ENCODE measurements around the gene TRIO. TPM values are rescaled to one million over a fixed set of nuclear protein-coding genes. Genes with fewer than 3 reads are reported as not detected.
A peak's percentile ranks its signal among the peaks of the same experiment; 100 is the strongest.

TRIO gene
- total and polyA plus RNA-seq, 2 donors = 35.8 to 233 TPM

DNA sequence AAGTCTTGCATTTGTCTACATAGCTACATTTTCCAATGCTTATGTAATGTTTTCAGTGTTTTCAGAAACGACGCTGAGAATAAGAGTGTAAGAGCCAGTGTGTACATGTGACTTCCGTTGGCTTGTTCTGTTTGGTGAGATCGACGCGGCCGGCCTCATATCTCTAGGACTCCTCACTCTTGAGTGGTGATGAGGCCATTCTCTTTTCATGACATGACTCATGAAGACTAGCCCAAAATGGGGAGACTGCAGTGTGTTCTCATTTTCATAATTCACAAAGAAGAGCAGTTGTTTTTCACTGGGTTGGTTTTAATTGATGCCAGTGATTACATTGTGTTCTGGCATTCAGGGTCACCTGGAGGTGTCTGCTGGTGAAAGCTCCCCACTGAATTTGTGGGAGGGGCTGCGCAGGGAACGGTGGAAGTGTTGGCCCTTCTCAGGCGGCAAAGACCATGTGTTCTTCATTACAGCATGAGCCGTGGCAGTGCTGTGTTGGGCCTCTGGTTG lies 306.9 kb downstream of the TRIO start:
- Histone ChIP-seq H3K4me3 (ENCODE audit: low read depth, low read length) (no peak overlapping the region), H3K36me3 (ENCODE audit: insufficient read depth) (no peaks in the 10 kb centered on the region), H3K27ac (ENCODE audit: low read depth) (no peak overlapping the region), H3K4me1 (ENCODE audit: insufficient read depth) (no peaks in the 10 kb centered on the region)
- WGBS = 53% methylated on average over 11 of the region's 11 CpGs
- no peak for DNase-seq (ENCODE audit: extremely low spot score)

DNA sequence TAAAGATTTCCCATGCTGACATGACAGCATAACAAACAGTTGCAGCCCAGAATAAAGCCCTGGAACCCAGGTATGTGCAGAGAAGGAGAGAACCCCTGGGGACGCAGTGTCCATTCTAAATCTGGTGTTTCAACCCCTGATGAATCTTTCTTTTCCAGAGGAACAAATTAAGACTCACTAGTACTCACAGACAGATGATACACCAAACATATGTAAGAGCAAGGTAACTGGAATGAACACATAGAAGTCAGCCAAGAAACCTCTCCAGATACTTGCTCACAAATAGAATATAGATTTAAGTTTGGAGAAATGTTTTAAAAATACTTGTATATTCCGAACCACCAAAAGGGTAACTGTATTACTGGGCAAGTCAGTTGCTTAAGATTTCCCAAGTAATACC lies 307.6 kb downstream of the TRIO start:
- Histone ChIP-seq H3K4me1 (ENCODE audit: insufficient read depth) (no peaks in the 10 kb centered on the region), H3K27ac (ENCODE audit: low read depth) (no peak overlapping the region), H3K36me3 (ENCODE audit: insufficient read depth) (no peaks in the 10 kb centered on the region), H3K4me3 (ENCODE audit: low read depth, low read length) (no peak overlapping the region)
- 93% methylated on average over 2 of the region's 2 CpGs for WGBS
- DNase-seq (ENCODE audit: extremely low spot score) = no peak

DNA sequence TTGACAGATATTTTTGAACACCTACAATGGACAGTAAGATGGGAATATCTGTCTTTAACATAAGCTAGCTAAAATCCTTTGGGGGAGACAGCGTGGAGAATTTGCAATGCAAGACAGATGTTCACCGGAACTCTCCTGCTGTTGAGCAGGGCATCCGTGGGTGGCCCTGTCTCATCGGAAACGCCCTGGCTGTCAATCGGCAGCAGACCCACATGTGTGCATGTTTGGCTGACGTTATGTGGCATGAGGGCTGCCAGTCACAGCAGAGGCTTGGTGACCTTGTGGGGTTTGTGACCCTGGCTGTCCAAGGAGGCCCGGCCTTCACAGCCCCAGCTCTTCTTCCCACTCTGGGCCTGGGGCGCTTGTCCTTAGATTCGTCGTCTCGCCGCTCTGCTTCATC lies 308.7 kb downstream of the TRIO start:
- 80% methylated on average over 13 of the region's 13 CpGs for WGBS
- DNase-seq (ENCODE audit: extremely low spot score) = no peak
- Histone ChIP-seq H3K27ac (ENCODE audit: low read depth) (no peak overlapping the region), H3K36me3 (ENCODE audit: insufficient read depth) (no peaks in the 10 kb centered on the region), H3K4me3 (ENCODE audit: low read depth, low read length) (no peak overlapping the region), H3K4me1 (ENCODE audit: insufficient read depth) (no peaks in the 10 kb centered on the region)

DNA sequence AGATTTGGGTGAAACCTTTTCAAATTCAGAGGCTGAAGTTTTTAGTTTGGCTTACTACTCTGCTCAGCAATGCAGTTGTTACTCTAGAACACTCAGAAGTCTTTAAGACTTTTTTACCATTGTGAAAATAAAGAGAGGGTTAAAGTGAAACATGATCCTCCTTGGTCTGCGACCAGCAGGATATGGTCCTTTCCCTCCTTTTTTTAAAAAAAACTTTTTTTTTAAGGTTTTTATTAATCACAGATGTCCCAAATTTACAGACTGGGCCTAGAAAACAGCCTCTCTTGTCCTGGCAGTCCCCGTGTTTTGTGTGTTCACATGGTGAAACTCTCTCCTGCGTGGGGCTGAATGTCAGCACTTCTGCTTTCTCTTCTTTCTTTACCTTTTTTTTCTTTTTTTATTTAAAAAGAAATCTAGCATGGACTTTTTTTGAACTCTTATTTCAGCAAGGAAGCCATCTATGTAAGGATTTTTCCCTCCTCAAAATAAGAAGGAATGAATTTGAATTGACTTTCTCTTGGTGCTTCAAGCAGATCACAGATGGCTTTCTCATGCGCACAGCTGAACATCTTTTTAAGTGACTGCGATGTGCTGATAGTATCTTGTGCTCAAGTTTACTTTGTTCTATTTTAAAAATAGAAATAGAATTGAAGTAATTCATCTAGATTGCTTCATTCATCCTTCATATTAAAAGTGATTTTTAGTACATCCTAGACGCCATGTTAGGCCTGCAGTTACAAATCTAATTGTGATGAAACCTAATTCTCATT lies 309.7 kb downstream of the TRIO start:
- no peak for DNase-seq (ENCODE audit: extremely low spot score)

DNA sequence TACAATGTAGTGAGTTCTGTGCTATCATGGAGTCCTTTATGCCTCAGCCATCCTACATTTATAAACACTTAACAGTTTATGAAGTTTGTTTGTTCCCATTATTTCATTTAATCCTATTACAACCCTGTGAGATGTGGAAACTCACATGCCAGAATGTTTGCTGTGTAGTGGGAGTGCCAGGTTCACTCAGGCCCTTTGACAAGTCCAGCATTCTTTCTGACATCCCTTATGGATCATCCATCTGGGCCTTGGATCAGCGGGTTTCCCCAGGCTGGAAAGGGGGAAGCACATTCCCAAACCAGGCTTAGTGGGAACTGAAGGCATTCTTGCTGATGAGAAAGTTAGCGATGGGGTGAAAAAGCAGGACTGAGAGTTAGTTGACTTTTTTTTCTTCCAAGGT lies 310.3 kb downstream of the TRIO start:
- Histone ChIP-seq H3K4me1 (ENCODE audit: insufficient read depth) (no peaks in the 10 kb centered on the region), H3K27ac (ENCODE audit: low read depth) (no peak overlapping the region), H3K36me3 (ENCODE audit: insufficient read depth) (no peaks in the 10 kb centered on the region), H3K4me3 (ENCODE audit: low read depth, low read length) (no peak overlapping the region)
- DNase-seq (ENCODE audit: extremely low spot score) = no peak
- 81% methylated on average over 2 of the region's 2 CpGs for WGBS

More for the DNA sequence above, 309.7 kb downstream of the TRIO start:
- Histone ChIP-seq H3K36me3 (ENCODE audit: insufficient read depth) (no peaks in the 10 kb centered on the region), H3K4me3 (ENCODE audit: low read depth, low read length) (no peak overlapping the region), H3K27ac (ENCODE audit: low read depth) (no peak overlapping the region), H3K4me1 (ENCODE audit: insufficient read depth) (no peaks in the 10 kb centered on the region)
- WGBS = 61% methylated on average over 6 of the region's 6 CpGs

- Histone ChIP-seq H3K4me1 (ENCODE audit: insufficient read depth) (no peaks in the 10 kb centered on the region), H3K36me3 (ENCODE audit: insufficient read depth) (peaks cover 2% of the 10 kb centered on the region), H3K4me3 (ENCODE audit: low read depth, low read length) (no peak overlapping the region), H3K27ac (ENCODE audit: low read depth) (no peak overlapping the region)
- no peak for DNase-seq (ENCODE audit: extremely low spot score)
- WGBS = 96% methylated on average over 26 of the region's 26 CpGs
Observed at GRCh38 chr5:14455814-14456321, 312.7 kb downstream of the TRIO start.

DNA sequence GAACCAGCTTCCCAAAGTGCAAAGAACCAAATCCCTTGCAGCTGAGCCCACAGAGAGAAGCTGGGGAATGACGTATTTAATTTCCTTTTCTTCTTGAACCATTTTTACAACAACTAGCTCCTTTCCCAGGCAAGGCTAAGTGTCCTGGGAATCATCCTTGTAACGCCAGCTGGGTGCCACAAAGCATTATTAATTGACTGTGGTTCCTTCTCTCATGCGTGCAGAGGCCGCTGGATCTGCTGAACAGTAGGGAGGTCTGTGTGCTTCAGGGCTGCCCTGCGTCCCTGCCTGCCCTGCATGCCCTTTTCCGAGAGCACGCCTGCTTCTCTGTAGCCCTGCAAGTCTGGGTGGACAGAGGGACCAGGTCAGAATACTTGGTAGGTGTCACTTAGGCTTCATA lies 314.3 kb downstream of the TRIO start:
- DNase-seq (ENCODE audit: extremely low spot score) = no peak
- Histone ChIP-seq H3K4me1 (ENCODE audit: insufficient read depth) (no peaks in the 10 kb centered on the region), H3K27ac (ENCODE audit: low read depth) (no peak overlapping the region), H3K36me3 (ENCODE audit: insufficient read depth) (peaks cover 4% of the 10 kb centered on the region), H3K4me3 (ENCODE audit: low read depth, low read length) (no peak overlapping the region)
- 90% methylated on average over 7 of the region's 7 CpGs for WGBS

DNA sequence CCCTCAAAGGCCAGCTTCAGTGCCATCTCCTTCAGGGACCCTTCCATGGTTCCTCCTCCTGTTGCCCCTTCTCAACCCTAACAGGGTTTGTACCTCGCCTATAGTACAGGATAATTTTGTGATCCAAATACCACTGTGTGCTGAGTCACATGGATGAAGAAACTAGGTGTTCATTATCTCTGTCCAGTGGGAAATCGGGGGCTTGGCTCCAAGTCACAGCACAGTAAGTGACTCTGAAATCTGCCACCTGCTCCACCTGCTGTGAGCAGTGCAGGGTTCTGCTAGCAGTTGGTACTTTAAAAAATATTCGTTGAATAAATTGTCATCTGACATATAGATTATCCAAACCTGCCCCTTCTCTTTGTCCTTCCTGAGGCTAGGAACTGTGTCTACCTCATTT lies 315.3 kb downstream of the TRIO start:
- 56% methylated on average over 3 of the region's 3 CpGs for WGBS
- Histone ChIP-seq H3K27ac (ENCODE audit: low read depth) (no peak overlapping the region), H3K36me3 (ENCODE audit: insufficient read depth) (peaks cover 4% of the 10 kb centered on the region)

GRCh38 chr5:14460844-14461398 lies 317.8 kb downstream of the TRIO start:
- H3K4me3 ChIP-seq (ENCODE audit: low read depth, low read length) = no peak overlapping the region
- WGBS = 97% methylated on average over 46 of the region's 46 CpGs
- H3K4me1 ChIP-seq (ENCODE audit: insufficient read depth) = no peaks in the 10 kb centered on the region
- peaks cover 4% of the 10 kb centered on the region for H3K36me3 ChIP-seq (ENCODE audit: insufficient read depth)
- DNase-seq (ENCODE audit: extremely low spot score) = no peak
- no peak overlapping the region for H3K27ac ChIP-seq (ENCODE audit: low read depth)

More for the DNA sequence above, 315.3 kb downstream of the TRIO start:
- no peak for DNase-seq (ENCODE audit: extremely low spot score)
- H3K4me1 ChIP-seq (ENCODE audit: insufficient read depth) = no peaks in the 10 kb centered on the region
- H3K4me3 ChIP-seq (ENCODE audit: low read depth, low read length) = no peak overlapping the region

- Histone ChIP-seq H3K36me3 (ENCODE audit: insufficient read depth) (peaks cover 4% of the 10 kb centered on the region), H3K4me1 (ENCODE audit: insufficient read depth) (no peaks in the 10 kb centered on the region), H3K27ac (ENCODE audit: low read depth) (no peak overlapping the region), H3K4me3 (ENCODE audit: low read depth, low read length) (no peak overlapping the region)
- no peak for DNase-seq (ENCODE audit: extremely low spot score)
- 90% methylated on average over 14 of the region's 14 CpGs for WGBS
Observed at GRCh38 chr5:14462681-14463080, 319.5 kb downstream of the TRIO start.

DNA sequence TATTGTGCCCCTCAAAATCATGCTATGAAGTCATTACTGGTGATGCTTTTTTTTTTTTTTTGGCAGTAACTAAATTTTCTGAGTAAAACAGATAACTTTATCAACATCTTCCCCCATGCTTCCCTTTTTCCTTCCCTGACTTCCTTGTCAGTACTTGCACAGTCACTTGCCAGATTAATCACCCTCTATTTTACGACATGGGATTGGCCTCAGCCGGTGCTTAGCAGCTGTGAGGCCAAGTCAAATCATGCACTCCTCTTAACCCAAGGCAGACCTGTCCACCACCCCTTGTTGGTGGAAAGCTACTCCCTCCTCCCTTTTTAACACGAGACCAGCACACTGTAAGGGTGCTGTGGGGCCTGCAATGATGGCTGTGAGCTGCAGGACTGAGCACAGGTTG lies 320.5 kb downstream of the TRIO start:
- 38% methylated on average over 3 of the region's 3 CpGs for WGBS
- no peak for DNase-seq (ENCODE audit: extremely low spot score)

DNA sequence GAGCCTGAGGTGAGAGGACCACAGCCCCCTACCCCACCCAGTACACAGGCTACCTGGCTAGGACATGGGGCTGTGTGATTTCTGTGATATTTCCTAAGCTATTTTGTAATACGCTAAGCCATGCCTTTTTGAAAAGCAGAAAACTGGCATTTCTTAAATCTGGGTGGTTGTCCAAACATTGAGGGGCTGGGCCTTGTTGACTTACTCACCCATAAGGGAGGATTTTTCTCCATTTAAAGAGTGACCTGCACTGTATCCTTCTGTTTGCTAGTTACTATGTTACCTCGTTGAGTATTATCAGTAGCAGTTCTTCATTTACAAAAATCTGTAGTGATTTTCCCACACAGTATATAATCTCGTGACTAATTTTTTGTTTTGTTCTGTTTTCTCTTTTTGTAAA lies 321.0 kb downstream of the TRIO start:
- WGBS = 75% methylated on average over 3 of the region's 3 CpGs
- Histone ChIP-seq H3K4me3 (ENCODE audit: low read depth, low read length) (no peak overlapping the region), H3K27ac (ENCODE audit: low read depth) (peak overlapping the region; percentile 2), H3K36me3 (ENCODE audit: insufficient read depth) (peaks cover 4% of the 10 kb centered on the region), H3K4me1 (ENCODE audit: insufficient read depth) (no peaks in the 10 kb centered on the region)
- no peak for DNase-seq (ENCODE audit: extremely low spot score)

More for the DNA sequence above, 320.5 kb downstream of the TRIO start:
- H3K4me1 ChIP-seq (ENCODE audit: insufficient read depth) = no peaks in the 10 kb centered on the region
- H3K4me3 ChIP-seq (ENCODE audit: low read depth, low read length) = no peak overlapping the region
- peaks cover 4% of the 10 kb centered on the region for H3K36me3 ChIP-seq (ENCODE audit: insufficient read depth)
- H3K27ac ChIP-seq (ENCODE audit: low read depth) = peak overlapping the region; percentile 2

- H3K36me3 ChIP-seq (ENCODE audit: insufficient read depth) = peaks cover 4% of the 10 kb centered on the region
- peak overlapping the region; percentile 48 for H3K27ac ChIP-seq (ENCODE audit: low read depth)
- no peak overlapping the region for H3K4me3 ChIP-seq (ENCODE audit: low read depth, low read length)
- DNase-seq (ENCODE audit: extremely low spot score) = no peak
- WGBS = 73% methylated on average over 15 of the region's 15 CpGs
- no peaks in the 10 kb centered on the region for H3K4me1 ChIP-seq (ENCODE audit: insufficient read depth)
Observed at GRCh38 chr5:14464671-14465070, 321.5 kb downstream of the TRIO start.

GRCh38 chr5:14465116-14465515 lies 322.0 kb downstream of the TRIO start:
- no peaks in the 10 kb centered on the region for H3K4me1 ChIP-seq (ENCODE audit: insufficient read depth)
- no peak overlapping the region for H3K27ac ChIP-seq (ENCODE audit: low read depth)
- WGBS = 58% methylated on average over 4 of the region's 4 CpGs
- no peak overlapping the region for H3K4me3 ChIP-seq (ENCODE audit: low read depth, low read length)
- DNase-seq (ENCODE audit: extremely low spot score) = no peak
- peaks cover 4% of the 10 kb centered on the region for H3K36me3 ChIP-seq (ENCODE audit: insufficient read depth)

All from urinary bladder (tissue), 4 donors.